Measurements from ENCODE around the gene KCNH2.

Gene KCNH2

GRCh38 chr7:150992833-150993302 is 14.7 kb upstream of the KCNH2 start:
- no peak for DNase-seq

GRCh38 chr7:150992051-150992640 is 14.0 kb upstream of the KCNH2 start:
- no peak for DNase-seq

DNA sequence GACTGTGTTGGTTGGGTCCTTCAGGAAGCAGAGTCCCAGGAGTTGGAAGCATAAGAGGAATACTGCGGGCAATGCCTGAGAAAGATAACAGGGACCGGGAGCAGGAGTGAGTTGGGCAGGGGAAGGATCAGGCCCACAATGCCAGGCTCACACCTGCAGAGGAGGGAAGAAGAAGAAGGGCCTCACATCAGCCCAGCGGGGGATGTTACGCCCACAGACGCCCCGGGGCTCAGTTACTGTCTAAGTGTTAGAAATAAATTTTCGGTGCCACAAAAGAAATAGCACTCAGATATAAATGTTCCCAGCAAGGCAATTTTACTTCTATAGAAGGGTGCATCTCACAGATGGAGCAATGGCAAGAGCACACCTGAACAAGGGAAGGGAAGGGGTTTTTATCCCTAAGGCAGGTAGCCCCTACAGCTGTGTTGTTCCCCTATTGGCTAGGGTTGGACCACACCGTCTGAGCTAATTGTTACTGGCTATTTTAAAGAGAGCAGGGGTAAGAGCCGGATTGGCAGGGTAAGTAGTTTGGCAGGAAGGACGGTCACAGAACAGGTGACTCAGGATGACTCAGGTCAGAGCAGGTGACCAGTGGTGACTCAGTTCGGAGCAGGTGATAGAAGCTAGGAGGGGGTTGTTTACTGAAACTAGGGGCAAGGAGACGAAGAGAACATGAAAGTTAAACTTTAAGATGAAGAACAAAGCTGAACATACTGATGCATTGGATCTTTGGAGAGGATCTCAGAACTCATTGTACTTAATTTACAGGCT is 12.5 kb upstream of the KCNH2 start, which contains the start of gene NOS3:
NOS3 (plus strand) TSS at position 602 of the 771 bp plus-strand sequence. CDS start 2,787 bp downstream, outside the sequence.
- DNase-seq, result no peak

DNA sequence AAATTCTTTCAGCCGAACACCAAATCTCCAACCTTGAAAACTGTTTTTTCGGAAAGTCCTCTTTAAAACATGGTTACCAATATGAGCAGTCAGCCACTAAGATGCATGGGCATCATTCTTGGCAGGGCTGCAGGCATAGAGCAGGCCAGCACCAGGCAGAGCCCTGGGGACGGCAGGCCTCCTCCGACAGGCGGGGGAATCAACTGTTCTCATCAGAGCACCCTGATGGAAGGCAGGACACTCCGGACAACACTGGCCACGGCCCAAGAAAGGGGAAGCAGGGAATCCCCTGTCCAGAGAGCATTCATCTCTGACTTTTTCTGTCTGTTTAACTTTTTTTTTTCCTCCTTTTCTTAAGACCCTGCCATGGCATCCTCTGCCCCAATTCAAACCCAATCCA is 11.3 kb upstream of the KCNH2 start:
- no peak for DNase-seq

DNA sequence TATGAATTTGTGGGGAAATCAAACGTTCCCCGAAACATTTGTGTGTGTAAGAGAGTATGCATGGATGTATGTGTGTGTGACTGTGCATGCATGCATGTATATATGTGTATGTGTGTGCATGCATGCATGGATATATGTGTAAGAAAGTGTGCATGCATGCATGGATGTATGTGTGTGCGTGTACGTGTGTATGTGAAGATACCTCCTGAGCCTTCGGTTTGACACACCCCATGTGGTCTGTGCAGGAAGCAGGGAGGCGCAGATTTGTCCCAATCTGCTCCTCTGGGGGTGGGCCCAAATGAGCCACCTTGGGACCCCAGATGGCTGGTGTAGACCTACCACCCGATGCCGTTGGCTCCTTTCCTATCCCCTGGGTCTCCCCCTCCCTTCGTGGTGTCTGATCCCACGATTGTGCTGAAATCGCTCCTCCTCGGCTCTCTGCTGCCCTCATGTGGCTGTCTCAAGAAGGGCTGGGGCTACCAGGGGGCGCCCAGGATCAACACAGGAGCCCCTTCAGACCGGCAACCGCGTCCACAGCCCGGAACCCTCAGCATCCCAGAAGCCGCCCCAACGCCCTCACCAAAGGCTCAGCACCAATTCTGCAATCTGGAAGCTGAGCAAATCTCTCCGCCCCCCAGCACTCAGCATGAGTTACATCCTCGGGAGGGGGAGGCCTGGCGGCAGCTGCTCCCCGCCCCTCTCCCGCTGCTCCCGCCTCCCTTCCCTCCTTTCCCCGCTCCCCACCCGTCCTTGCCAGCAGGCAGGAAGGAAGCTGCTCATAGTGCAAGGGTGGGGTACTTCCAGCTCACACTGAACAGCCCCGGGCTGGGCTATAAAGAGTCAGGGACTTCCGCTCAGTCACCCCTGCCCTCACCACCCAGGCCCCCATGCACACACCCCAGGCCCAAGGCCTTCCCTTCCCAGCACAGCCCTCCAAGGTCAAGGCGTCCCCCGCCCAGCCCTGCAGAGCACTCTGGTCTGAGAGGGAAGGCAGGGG is 10.4 kb upstream of the KCNH2 start:
- DNase-seq, result peak; percentile 55

DNA sequence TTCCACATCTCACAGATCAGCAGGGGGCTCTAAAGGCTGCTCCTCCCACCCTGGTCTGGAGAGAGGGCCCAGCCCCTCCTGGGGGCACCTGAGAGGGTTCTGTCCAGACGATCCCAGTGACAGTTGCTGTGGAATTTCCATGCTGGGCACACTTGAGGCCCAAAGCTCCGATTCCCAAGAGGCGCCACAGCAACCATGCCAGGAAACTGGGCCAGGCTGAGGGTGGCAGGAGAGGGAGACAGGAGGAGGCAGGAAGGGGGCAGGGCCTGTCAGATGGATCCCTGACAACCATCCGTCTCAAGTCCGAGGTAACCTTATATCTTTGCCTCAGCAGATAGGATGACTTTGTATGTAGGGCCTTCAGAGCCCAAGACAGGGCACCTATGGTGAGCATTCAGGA is 8.4 kb upstream of the KCNH2 start:
- DNase-seq, result no peak

DNA sequence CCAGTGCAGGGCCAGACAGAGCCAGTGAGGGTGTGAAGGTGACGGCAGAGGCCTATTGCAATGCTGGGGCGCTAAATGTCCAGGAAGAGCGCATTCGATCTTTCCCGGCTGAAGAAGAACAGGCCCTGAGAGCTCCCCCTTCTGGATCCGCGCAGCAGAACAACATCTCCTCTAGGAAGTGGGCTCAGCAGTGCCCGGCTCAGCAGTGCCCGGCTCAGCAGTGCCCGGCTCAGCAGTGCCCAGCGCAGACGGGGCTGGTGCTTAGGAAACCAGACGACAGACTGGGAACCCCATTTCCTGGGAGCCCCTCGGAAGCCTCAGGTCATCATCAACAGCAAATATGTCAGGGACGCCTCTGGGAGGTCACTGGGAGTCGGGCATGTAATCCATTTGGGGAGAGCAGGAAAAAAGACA is 8.0 kb upstream of the KCNH2 start:
- no peak for DNase-seq

- no peak for DNase-seq
Observed at GRCh38 chr7:150983893-150984368, 5.8 kb upstream of the KCNH2 start.

DNA sequence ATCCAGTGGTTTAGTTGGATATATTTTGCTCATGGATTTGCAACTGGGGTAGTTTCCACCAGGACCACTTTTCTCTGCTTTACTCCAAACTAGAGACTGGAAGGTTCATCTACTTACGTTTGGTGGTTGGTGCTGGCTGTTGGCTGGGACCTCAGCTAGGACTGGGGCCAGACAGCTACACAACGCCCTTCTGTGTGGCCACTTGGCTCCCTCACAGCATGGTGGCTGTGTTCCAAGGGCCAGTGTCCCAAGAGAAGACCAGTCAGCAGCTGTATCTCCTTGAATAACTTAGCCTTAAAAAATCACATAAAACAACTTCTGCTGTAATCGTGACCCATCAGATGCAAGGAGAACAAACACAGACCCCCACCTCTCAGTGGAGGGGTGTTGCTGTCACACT is 4.2 kb upstream of the KCNH2 start:
- no peak for DNase-seq

GRCh38 chr7:150981644-150982043 is 3.5 kb upstream of the KCNH2 start:
- DNase-seq, result no peak

DNA sequence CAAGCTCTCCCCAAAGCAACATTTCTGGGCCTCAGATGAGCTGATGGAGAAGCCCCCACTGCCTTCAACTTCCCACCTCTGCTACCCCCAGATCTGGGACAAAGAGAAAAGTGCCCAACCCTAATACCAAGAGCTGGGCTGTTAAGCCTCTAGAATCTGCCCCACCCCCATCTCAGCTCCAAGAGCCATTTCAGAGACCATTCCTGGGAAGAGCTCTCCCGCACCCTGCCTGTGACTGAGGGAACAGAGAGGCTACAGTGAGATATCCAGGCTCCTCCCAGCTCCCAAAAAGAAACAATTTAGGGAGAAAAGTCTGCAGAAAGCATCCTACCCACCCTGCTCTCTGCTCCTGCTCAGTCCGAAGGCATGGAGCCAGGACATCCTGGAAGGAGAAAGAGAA is 2.5 kb upstream of the KCNH2 start:
- no peak for DNase-seq

DNA sequence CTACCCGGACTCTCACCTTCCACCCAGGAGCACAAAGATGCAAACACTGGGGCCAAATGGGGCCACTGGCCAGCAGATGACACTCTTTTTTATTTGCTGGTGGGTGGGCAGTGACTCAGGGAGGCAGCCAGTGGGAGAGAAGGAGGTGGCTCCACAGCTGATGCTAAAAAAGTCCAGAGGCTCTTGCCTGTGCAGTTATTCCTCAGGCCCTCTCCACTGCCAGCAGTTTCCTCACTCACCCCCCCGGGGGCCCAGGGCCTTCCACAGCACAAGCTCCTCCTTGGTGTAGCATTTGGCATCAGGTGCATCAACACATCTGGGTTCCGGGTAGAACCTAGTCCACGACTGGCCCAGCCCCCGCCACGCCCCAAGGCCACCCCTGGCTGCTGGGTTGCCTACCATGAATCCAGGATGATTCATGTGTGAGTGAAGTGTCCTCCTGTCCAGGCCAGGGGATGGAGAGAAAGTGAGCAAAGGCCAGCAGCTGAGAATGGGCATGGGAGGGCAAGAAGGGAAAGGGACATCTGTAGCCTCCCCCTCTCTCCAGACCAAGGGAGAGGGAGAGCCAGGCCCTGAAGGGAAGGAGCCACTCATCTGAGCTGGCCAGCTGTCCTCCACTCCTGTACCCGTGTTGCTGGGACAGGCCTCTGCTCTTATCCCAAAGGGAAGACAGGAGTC is 1.7 kb upstream of the KCNH2 start:
- no peak for DNase-seq

GRCh38 chr7:150977382-150978125 is 567 bp downstream of the KCNH2 start:
- DNase-seq, result no peak

- DNase-seq, result no peak
Observed at GRCh38 chr7:150976529-150977381, 1.4 kb downstream of the KCNH2 start.

GRCh38 chr7:150975536-150976319 is 2.4 kb downstream of the KCNH2 start:
- DNase-seq, result no peak

DNA sequence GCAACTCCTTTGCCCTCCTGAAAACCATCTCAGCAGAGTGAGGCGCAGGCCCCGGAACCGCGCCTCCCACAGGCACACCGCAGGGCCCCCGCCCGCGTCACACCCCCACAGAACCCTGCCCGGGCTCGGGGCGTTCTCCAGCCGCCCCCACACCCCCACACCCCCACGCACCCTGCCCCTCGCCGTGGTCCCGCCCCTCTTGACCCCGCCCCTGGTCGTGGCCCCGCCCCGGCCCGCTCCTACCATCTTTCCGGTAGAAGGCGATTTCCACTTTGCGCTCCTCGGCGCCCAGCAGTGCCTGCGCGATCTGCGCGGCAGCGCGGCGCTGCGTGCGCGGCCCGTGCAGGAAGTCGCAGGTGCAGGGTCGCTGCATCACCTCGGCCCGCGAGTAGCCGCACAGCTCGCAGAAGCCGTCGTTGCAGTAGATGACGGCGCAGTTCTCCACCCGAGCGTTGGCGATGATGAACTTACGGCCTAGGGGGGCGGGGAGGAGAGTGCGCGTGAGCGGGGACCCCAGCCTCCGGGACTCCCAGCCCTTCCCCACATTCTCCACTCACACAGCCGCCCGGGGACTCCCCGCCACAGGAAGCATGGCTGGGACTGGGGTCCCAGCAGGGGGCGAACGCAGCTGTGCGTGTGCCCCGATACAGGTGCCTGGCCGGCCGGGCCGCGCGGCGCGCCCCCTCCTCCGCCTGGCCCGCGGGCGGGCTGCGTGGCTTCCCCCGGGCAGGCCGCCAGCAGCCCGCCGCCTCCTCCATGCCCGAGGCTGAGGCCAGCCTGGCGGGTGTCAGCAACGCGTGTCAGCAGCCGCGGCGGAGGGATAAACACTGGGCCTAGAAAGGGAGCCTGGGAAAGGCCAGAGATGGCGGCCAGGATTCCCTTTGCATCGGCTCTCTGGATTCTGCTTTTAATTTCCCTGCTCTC is 3.4 kb downstream of the KCNH2 start:
- peak; percentile 75 for DNase-seq

- no peak for DNase-seq
Observed at GRCh38 chr7:150973571-150974451, 4.3 kb downstream of the KCNH2 start.

DNA sequence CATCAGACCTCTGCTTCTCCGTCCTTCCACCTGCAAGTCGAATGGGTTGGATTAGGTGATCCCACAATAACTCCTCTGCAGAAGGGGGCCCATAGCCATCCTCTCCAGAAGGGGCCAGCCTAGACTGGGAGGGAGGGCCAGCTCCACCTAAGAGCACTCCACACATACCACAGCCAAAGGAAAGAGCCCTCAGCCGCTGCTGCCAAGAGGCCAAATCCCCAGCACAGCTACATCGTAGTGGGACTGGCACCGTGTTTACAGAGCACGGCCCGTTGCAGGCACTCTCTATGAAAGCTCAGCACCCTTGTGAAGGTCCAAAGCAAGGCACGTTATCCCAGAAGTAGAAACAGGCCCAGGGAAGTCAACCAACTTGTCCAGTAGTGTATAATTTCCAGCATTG is 5.4 kb downstream of the KCNH2 start:
- no peak for DNase-seq
